ENCODE measurements around the gene GNAO1.

- no peak for TF ChIP-seq CTCF (IDR thresholded peaks at IDR 0.05)
- TF ChIP-seq EZH2 (IDR thresholded peaks at IDR 0.05; ENCODE audit: borderline replicate concordance, insufficient read depth, low read depth, low read length, poor library complexity, severe bottlenecking), result no peak
Observed at GRCh38 chr16:56247018-56247417, 55.7 kb downstream of the GNAO1 start.

Measured in B cell (primary cell).